HEK293 (cell line): ENCODE measurements around the gene TRIM7.

Experiments
- EGR2 ChIP-seq: fragments of 450-650 bp; formaldehyde crosslinking; IDR thresholded peaks from 2 replicates; pipeline ENCODE4 v1.5.1; 2016; ENCODE audit warnings: low read depth, missing biosample characterization, missing genetic modification characterization
- MZF1 ChIP-seq: fragments of 450-650 bp; formaldehyde crosslinking; IDR thresholded peaks from 2 replicates; pipeline ENCODE4 v1.5.1; 2017; ENCODE audit warnings: missing biosample characterization, missing genetic modification characterization, borderline replicate concordance
- SCRT1 ChIP-seq: fragments of 450-650 bp; formaldehyde crosslinking; IDR thresholded peaks from 2 replicates; pipeline ENCODE4 v1.5.1; 2016; ENCODE audit warnings: missing biosample characterization, missing genetic modification characterization, borderline replicate concordance
- ZBTB48 ChIP-seq: fragments of 450-650 bp; formaldehyde crosslinking; IDR thresholded peaks from 2 replicates; pipeline ENCODE4 v1.5.1; 2016; ENCODE audit warnings: missing biosample characterization, missing genetic modification characterization
- ZNF138 ChIP-seq: fragments of 450-650 bp; formaldehyde crosslinking; IDR thresholded peaks from 2 replicates; pipeline ENCODE4 v1.5.1; 2016; ENCODE audit warnings: missing biosample characterization, missing genetic modification characterization, borderline replicate concordance
- ZNF223 ChIP-seq: fragments of 450-650 bp; formaldehyde crosslinking; IDR thresholded peaks from 2 replicates; pipeline ENCODE4 v1.5.1; 2016; ENCODE audit warnings: missing biosample characterization, missing genetic modification characterization
- ZNF23 ChIP-seq: fragments of 450-650 bp; formaldehyde crosslinking; IDR thresholded peaks from 2 replicates; pipeline ENCODE4 v1.5.1; 2016; ENCODE audit warnings: missing biosample characterization, missing genetic modification characterization, borderline replicate concordance
- ZNF423 ChIP-seq: fragments of 450-650 bp; formaldehyde crosslinking; IDR thresholded peaks from 2 replicates; pipeline ENCODE4 v1.5.1; 2016; ENCODE audit warnings: missing biosample characterization, missing genetic modification characterization
- ZNF433 ChIP-seq: fragments of 450-650 bp; formaldehyde crosslinking; IDR thresholded peaks from 2 replicates; pipeline ENCODE4 v1.5.1; 2016; ENCODE audit warnings: missing biosample characterization, missing genetic modification characterization, low read depth
- ZNF48 ChIP-seq: fragments of 450-650 bp; formaldehyde crosslinking; IDR thresholded peaks from 2 replicates; pipeline ENCODE4 v1.5.1; 2016; ENCODE audit warnings: missing biosample characterization, missing genetic modification characterization
- ZNF548 ChIP-seq: fragments of 450-650 bp; formaldehyde crosslinking; IDR thresholded peaks from 2 replicates; pipeline ENCODE4 v1.5.1; 2016; ENCODE audit warnings: missing biosample characterization, missing genetic modification characterization
- ZNF558 ChIP-seq: fragments of 450-650 bp; formaldehyde crosslinking; IDR thresholded peaks from 2 replicates; pipeline ENCODE4 v1.5.1; 2016; ENCODE audit warnings: missing biosample characterization, missing genetic modification characterization
- ZNF560 ChIP-seq: fragments of 450-650 bp; formaldehyde crosslinking; IDR thresholded peaks from 2 replicates; pipeline ENCODE4 v1.5.1; 2017; ENCODE audit warnings: missing biosample characterization, missing genetic modification characterization, borderline replicate concordance
- ZNF571 ChIP-seq: fragments of 450-650 bp; formaldehyde crosslinking; IDR thresholded peaks from 2 replicates; pipeline ENCODE4 v1.5.0; 2017; ENCODE audit warnings: missing biosample characterization, missing genetic modification characterization
- TF ChIP-seq, protein P1 (sequence below): fragments of 450-650 bp; IDR thresholded peaks from 2 replicates; pipeline ENCODE4 v1.5.1; 2018; ENCODE audit warnings: missing biosample characterization, missing genetic modification characterization
- TF ChIP-seq, protein P2 (sequence below): fragments of 450-650 bp; formaldehyde crosslinking; IDR thresholded peaks from 2 replicates; pipeline ENCODE4 v1.5.1; 2016; ENCODE audit warnings: missing biosample characterization, missing genetic modification characterization
- TF ChIP-seq, protein P3 (sequence below): fragments of 450-650 bp; formaldehyde crosslinking; IDR thresholded peaks from 2 replicates; pipeline ENCODE4; 2016; ENCODE audit warnings: missing biosample characterization, missing genetic modification characterization
- TF ChIP-seq, protein P4 (sequence below): fragments of 450-650 bp; formaldehyde crosslinking; IDR thresholded peaks from 2 replicates; pipeline ENCODE4 v1.5.1; 2016; ENCODE audit warnings: missing biosample characterization, missing genetic modification characterization
- TF ChIP-seq, protein P5 (sequence below): fragments of 450-650 bp; formaldehyde crosslinking; IDR thresholded peaks from 2 replicates; pipeline ENCODE4 v1.5.1; 2016; ENCODE audit warnings: missing biosample characterization, missing genetic modification characterization
- TF ChIP-seq, protein P6 (sequence below): fragments of 450-650 bp; formaldehyde crosslinking; IDR thresholded peaks from 2 replicates; pipeline ENCODE4 v1.5.1; 2017; ENCODE audit warnings: missing biosample characterization, missing genetic modification characterization

The TRIM7 gene

DNA sequence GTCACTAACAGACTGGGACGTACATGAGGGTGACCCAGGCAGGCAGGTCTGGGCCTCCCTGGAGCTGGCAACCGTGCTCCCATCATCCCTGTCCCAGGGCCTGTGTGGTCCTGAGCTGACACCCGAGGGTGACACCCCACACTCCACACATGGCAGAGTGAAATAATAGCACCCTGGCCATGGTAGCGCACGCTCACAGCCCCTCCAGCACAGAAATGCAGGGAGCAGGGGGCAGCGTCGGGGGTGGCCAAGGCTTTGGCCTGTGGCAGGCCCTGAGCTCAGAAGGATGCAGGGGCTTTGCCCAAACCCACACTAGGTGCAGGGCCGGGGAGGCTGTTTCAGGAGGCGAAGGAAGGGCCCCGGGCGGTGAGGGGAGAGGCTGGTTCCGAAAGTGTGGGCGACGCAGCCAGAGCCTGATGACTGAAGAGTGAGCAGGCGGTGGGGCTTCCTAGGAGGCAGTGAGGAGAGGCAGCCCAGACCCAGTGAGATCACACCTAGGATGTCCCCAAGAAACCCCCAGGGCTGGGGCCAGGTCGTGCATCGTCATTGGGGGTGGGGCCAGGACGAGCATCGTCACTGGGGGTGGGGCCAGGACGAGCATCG is 44.7 kb downstream of the TRIM7 start (continued):
- TF ChIP-seq, protein P1, sequence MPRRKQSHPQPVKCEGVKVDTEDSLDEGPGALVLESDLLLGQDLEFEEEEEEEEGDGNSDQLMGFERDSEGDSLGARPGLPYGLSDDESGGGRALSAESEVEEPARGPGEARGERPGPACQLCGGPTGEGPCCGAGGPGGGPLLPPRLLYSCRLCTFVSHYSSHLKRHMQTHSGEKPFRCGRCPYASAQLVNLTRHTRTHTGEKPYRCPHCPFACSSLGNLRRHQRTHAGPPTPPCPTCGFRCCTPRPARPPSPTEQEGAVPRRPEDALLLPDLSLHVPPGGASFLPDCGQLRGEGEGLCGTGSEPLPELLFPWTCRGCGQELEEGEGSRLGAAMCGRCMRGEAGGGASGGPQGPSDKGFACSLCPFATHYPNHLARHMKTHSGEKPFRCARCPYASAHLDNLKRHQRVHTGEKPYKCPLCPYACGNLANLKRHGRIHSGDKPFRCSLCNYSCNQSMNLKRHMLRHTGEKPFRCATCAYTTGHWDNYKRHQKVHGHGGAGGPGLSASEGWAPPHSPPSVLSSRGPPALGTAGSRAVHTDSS (tag by site-specific recombination): no peak
- no peak for TF ChIP-seq ZNF48 (tag by site-specific recombination)
- no peak for TF ChIP-seq ZNF548
- no peak for TF ChIP-seq ZNF138 (tag by site-specific recombination)
- TF ChIP-seq ZNF560 (tag by site-specific recombination): no peak
- TF ChIP-seq, protein P2, sequence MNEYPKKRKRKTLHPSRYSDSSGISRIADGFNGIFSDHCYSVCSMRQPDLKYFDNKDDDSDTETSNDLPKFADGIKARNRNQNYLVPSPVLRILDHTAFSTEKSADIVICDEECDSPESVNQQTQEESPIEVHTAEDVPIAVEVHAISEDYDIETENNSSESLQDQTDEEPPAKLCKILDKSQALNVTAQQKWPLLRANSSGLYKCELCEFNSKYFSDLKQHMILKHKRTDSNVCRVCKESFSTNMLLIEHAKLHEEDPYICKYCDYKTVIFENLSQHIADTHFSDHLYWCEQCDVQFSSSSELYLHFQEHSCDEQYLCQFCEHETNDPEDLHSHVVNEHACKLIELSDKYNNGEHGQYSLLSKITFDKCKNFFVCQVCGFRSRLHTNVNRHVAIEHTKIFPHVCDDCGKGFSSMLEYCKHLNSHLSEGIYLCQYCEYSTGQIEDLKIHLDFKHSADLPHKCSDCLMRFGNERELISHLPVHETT: no peak
- TF ChIP-seq ZNF433: no peak
- TF ChIP-seq ZNF223 (tag by site-specific recombination): peak; percentile 76
- TF ChIP-seq, protein P3, sequence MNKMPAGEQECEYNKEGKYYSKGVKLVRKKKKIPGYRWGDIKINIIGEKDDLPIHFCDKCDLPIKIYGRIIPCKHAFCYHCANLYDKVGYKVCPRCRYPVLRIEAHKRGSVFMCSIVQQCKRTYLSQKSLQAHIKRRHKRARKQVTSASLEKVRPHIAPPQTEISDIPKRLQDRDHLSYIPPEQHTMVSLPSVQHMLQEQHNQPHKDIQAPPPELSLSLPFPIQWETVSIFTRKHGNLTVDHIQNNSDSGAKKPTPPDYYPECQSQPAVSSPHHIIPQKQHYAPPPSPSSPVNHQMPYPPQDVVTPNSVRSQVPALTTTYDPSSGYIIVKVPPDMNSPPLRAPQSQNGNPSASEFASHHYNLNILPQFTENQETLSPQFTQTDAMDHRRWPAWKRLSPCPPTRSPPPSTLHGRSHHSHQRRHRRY (tag by site-specific recombination): no peak
- no peak for TF ChIP-seq ZNF558 (tag by site-specific recombination)
- TF ChIP-seq ZBTB48 (tag by site-specific recombination): no peak
- TF ChIP-seq EGR2 (tag by site-specific recombination): peak; percentile 72
- TF ChIP-seq ZNF23 (tag by site-specific recombination): no peak
- TF ChIP-seq, protein P4, sequence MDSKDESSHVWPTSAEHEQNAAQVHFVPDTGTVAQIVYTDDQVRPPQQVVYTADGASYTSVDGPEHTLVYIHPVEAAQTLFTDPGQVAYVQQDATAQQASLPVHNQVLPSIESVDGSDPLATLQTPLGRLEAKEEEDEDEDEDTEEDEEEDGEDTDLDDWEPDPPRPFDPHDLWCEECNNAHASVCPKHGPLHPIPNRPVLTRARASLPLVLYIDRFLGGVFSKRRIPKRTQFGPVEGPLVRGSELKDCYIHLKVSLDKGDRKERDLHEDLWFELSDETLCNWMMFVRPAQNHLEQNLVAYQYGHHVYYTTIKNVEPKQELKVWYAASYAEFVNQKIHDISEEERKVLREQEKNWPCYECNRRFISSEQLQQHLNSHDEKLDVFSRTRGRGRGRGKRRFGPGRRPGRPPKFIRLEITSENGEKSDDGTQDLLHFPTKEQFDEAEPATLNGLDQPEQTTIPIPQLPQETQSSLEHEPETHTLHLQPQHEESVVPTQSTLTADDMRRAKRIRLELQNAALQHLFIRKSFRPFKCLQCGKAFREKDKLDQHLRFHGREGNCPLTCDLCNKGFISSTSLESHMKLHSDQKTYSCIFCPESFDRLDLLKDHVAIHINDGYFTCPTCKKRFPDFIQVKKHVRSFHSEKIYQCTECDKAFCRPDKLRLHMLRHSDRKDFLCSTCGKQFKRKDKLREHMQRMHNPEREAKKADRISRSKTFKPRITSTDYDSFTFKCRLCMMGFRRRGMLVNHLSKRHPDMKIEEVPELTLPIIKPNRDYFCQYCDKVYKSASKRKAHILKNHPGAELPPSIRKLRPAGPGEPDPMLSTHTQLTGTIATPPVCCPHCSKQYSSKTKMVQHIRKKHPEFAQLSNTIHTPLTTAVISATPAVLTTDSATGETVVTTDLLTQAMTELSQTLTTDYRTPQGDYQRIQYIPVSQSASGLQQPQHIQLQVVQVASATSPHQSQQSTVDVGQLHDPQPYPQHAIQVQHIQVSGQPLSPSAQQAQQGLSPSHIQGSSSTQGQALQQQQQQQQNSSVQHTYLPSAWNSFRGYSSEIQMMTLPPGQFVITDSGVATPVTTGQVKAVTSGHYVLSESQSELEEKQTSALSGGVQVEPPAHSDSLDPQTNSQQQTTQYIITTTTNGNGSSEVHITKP: peak; percentile 24; the same call in 1 of the 2 replicates
- no peak for TF ChIP-seq ZNF571 (tag by site-specific recombination)
- TF ChIP-seq SCRT1 (tag by site-specific recombination): no peak
- TF ChIP-seq MZF1 (tag by site-specific recombination): no peak
- peak; percentile 74; the same call in 1 of the 2 replicates for TF ChIP-seq ZNF423 (tag by site-specific recombination)
- TF ChIP-seq, protein P5, sequence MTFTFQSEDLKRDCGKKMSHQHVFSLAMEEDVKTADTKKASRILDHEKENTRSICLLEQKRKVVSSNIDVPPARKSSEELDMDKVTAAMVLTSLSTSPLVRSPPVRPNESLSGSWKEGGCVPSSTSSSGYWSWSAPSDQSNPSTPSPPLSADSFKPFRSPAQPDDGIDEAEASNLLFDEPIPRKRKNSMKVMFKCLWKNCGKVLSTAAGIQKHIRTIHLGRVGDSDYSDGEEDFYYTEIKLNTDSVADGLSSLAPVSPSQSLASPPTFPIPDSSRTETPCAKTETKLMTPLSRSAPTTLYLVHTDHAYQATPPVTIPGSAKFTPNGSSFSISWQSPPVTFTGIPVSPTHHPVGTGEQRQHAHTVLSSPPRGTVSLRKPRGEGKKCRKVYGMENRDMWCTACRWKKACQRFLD (tag by site-specific recombination): no peak
- TF ChIP-seq, protein P6, sequence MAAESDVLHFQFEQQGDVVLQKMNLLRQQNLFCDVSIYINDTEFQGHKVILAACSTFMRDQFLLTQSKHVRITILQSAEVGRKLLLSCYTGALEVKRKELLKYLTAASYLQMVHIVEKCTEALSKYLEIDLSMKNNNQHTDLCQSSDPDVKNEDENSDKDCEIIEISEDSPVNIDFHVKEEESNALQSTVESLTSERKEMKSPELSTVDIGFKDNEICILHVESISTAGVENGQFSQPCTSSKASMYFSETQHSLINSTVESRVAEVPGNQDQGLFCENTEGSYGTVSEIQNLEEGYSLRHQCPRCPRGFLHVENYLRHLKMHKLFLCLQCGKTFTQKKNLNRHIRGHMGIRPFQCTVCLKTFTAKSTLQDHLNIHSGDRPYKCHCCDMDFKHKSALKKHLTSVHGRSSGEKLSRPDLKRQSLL: no peak
